Measurements from ENCODE around the gene CFAP221.
A peak's percentile ranks its signal among the peaks of the same experiment; 100 is the strongest.

CFAP221 gene

GRCh38 chr2:119544075-119544938, at the start of gene CFAP221:
Gene CFAP221, plus strand, starts transcription at chr2:119544449. Its CDS starts 1,683 bp downstream, at chr2:119546132.
- no peak for TF ChIP-seq CTCF (IDR thresholded peaks at IDR 0.05; ENCODE audit: low read depth, low read length)
- in situ Hi-C loops (cut with HindIII; ENCODE audit: low sequenced_read_pairs), result no loop called here
- DNase-seq (ENCODE audit: low read depth, low spot score), result peak; percentile 68
- peak within 1 kb of the TSS; percentile 45 for H3K4me3 ChIP-seq (ENCODE audit: low read depth, low read length)

- in situ Hi-C loops (cut with HindIII; ENCODE audit: low sequenced_read_pairs), result no loop called here
- no peak for DNase-seq (ENCODE audit: low read depth, low spot score)
- no peak overlapping the region for H3K4me3 ChIP-seq (ENCODE audit: low read depth, low read length)
- TF ChIP-seq CTCF (IDR thresholded peaks at IDR 0.05; ENCODE audit: low read depth, low read length), result no peak
These were observed 48.3 kb upstream of the CFAP221 start for GRCh38 chr2:119495948-119496347.

GRCh38 chr2:119496682-119497081, 47.6 kb upstream of the CFAP221 start:
- no peak for DNase-seq (ENCODE audit: low read depth, low spot score)
- TF ChIP-seq CTCF (IDR thresholded peaks at IDR 0.05; ENCODE audit: low read depth, low read length), result no peak
- in situ Hi-C loops (cut with HindIII; ENCODE audit: low sequenced_read_pairs), result no loop called here
- no peak overlapping the region for H3K4me3 ChIP-seq (ENCODE audit: low read depth, low read length)

- H3K4me3 ChIP-seq (ENCODE audit: low read depth, low read length), result no peak overlapping the region
- no peak for DNase-seq (ENCODE audit: low read depth, low spot score)
- in situ Hi-C loops (cut with HindIII; ENCODE audit: low sequenced_read_pairs), result no loop called here
- no peak for TF ChIP-seq CTCF (IDR thresholded peaks at IDR 0.05; ENCODE audit: low read depth, low read length)
These were observed 35.5 kb upstream of the CFAP221 start for GRCh38 chr2:119508756-119509155.

- in situ Hi-C loops (cut with HindIII; ENCODE audit: low sequenced_read_pairs), result no loop called here
- TF ChIP-seq CTCF (IDR thresholded peaks at IDR 0.05; ENCODE audit: low read depth, low read length), result no peak
- H3K4me3 ChIP-seq (ENCODE audit: low read depth, low read length), result no peak overlapping the region
- no peak for DNase-seq (ENCODE audit: low read depth, low spot score)
These were observed 32.3 kb upstream of the CFAP221 start for GRCh38 chr2:119511989-119512388.

GRCh38 chr2:119512946-119513345, 31.3 kb upstream of the CFAP221 start:
- TF ChIP-seq CTCF (IDR thresholded peaks at IDR 0.05; ENCODE audit: low read depth, low read length), result no peak
- DNase-seq (ENCODE audit: low read depth, low spot score), result no peak
- in situ Hi-C loops (cut with HindIII; ENCODE audit: low sequenced_read_pairs), result no loop called here
- no peak overlapping the region for H3K4me3 ChIP-seq (ENCODE audit: low read depth, low read length)
